Measurements from ENCODE around the gene TNF.

DNA sequence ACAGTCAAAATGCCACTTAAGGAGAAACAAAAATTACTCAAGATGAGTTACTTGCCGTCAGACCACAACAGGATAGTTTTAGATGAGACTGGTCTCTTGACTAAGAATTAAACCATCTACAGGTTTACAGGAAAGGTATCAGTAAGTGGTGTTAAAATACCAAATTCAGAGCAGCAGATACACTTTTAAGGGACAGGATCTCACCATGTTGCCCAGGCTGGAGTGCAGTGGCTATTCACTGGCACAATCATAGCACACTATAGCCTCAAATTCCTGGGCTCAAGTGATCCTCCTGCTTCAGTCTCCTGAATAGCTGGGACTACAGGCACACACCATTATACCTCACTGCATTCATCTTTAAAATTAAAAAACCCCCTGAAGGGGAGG lies 41.9 kb upstream of the TNF start:
- no peak for TF ChIP-seq POLR2A (IDR thresholded peaks at IDR 0.05; ENCODE audit: low read depth, low read length)
- TF ChIP-seq POLR2AphosphoS5 (IDR thresholded peaks at IDR 0.05; ENCODE audit: low read depth, low read length), result no peak
- TF ChIP-seq TAF1 (IDR thresholded peaks at IDR 0.05; ENCODE audit: low read depth, low read length), result no peak
- TF ChIP-seq SPI1 (IDR thresholded peaks at IDR 0.05; ENCODE audit: low read depth, low read length), result no peak
